OCI-M1 (cell line): ENCODE results near the gene TMTC3.
"Not testable (repeated sequence)": the region's sequence is repeated elsewhere in the genome, so short reads cannot be mapped to it uniquely, and the experiment has no call there.

Experiments used
- DNase-seq: peaks from one replicate; lab custom pipeline; 2025; lab: John Stamatoyannopoulos, UW

TMTC3 gene

GRCh38 chr12:88141774-88142609, at the start of gene TMTC3, which contains the start of gene CEP290:
TSS of gene TMTC3 (plus strand) at chr12:88142307. CDS start at chr12:88148316, 6,009 bp downstream.
TSS of gene CEP290 (minus strand) at chr12:88142088. CDS start at chr12:88141307, 781 bp downstream.
- peak; percentile 98 for DNase-seq

- no peak for DNase-seq
Observed at GRCh38 chr12:88092771-88093170, 49.3 kb upstream of the TMTC3 start.

- no peak for DNase-seq
Observed at GRCh38 chr12:88093573-88093972, 48.5 kb upstream of the TMTC3 start.

GRCh38 chr12:88108021-88108420, 34.1 kb upstream of the TMTC3 start:
- DNase-seq, result no peak

GRCh38 chr12:88111074-88111652, 30.9 kb upstream of the TMTC3 start:
- peak; percentile 71 for DNase-seq

GRCh38 chr12:88113871-88114270, 28.2 kb upstream of the TMTC3 start:
- no peak for DNase-seq

- no peak for DNase-seq
Observed at GRCh38 chr12:88122666-88123065, 19.4 kb upstream of the TMTC3 start.

- no peak for DNase-seq
Observed at GRCh38 chr12:88127099-88127498, 15.0 kb upstream of the TMTC3 start.

GRCh38 chr12:88127855-88128254, 14.3 kb upstream of the TMTC3 start:
- DNase-seq, result no peak

GRCh38 chr12:88132392-88132791, 9.7 kb upstream of the TMTC3 start:
- DNase-seq, result peak; percentile 8

GRCh38 chr12:88133181-88133580, 8.9 kb upstream of the TMTC3 start:
- DNase-seq, result not testable (repeated sequence)

- not testable (repeated sequence) for DNase-seq
Observed at GRCh38 chr12:88139711-88140110, 2.4 kb upstream of the TMTC3 start.

GRCh38 chr12:88141425-88141773, 708 bp upstream of the TMTC3 start:
- DNase-seq, result no peak

- no peak for DNase-seq
Observed at GRCh38 chr12:88142610-88142991, 494 bp downstream of the TMTC3 start.

GRCh38 chr12:88144037-88144436, 1.9 kb downstream of the TMTC3 start:
- DNase-seq, result no peak

- DNase-seq, result no peak
Observed at GRCh38 chr12:88144546-88145468, 2.7 kb downstream of the TMTC3 start.

- no peak for DNase-seq
Observed at GRCh38 chr12:88145567-88146505, 3.7 kb downstream of the TMTC3 start.

- no peak for DNase-seq
Observed at GRCh38 chr12:88150063-88150462, 8.0 kb downstream of the TMTC3 start.

- peak; percentile 61 for DNase-seq
Observed at GRCh38 chr12:88153959-88154358, 11.9 kb downstream of the TMTC3 start.

- no peak for DNase-seq
Observed at GRCh38 chr12:88156075-88156654, 14.1 kb downstream of the TMTC3 start.

GRCh38 chr12:88163371-88163770, 21.3 kb downstream of the TMTC3 start:
- no peak for DNase-seq
